PC-9 (cell line): ENCODE results near the gene TRAPPC10. TPM values are rescaled to one million over a fixed set of nuclear protein-coding genes. Genes with fewer than 3 reads are reported as not detected.

Experiments used
- BruUV-seq: library from RNA; stranded (reverse); fragments of 400-500 nt; replicated peaks from 2 replicates; lab custom pipeline; 2021; lab: Mats Ljungman, UMichigan
- CTCF ChIA-PET: fragments of 300-600 bp; sonication (Branson Sonifier 250); formaldehyde crosslinking; loops from one replicate; lab custom pipeline; 2022; ENCODE audit warnings: antibody characterized with exemption; lab: Charles Lee
- POLR2A ChIA-PET: fragments of 300-600 bp; sonication (Branson Sonifier 250); formaldehyde crosslinking; loops from one replicate; lab custom pipeline; 2022; ENCODE audit warnings: antibody characterized with exemption; ENCODE audit not compliant: unreplicated experiment; lab: Charles Lee
- DNase-seq, 2 experiments: peaks; one replicate each; pipeline versions ENCODE4 v3.0.0 to v3.0.0-alpha.2; 2015 to 2022; ENCODE audit warnings: mixed read lengths in 1 of 2
- H2AFZ ChIP-seq: fragments of 200-600 bp; sonication (generic); 2 replicates; pipeline ENCODE4 v1.8.1; 2017; ENCODE audit warnings: antibody characterized with exemption
- H3F3A ChIP-seq: fragments of 200-600 bp; sonication (generic); 2 replicates; pipeline ENCODE4 v1.8.1; 2017; ENCODE audit warnings: antibody characterized with exemption, mild to moderate bottlenecking, low read depth; ENCODE audit not compliant: insufficient read depth
- H3K27ac ChIP-seq: fragments of 200-600 bp; sonication (generic); 2 replicates; pipeline ENCODE4 v1.6.1; 2016; ENCODE audit warnings: mixed run types
- H3K27me3 ChIP-seq: fragments of 200-600 bp; sonication (generic); 2 replicates; pipeline ENCODE4 v1.6.1; 2016; ENCODE audit warnings: low read depth, mixed run types; ENCODE audit not compliant: insufficient read depth
- H3K36me3 ChIP-seq: fragments of 200-600 bp; sonication (generic); 2 replicates; pipeline ENCODE4 v1.6.1; 2016; ENCODE audit warnings: low read depth, mixed run types
- H3K4me1 ChIP-seq: fragments of 200-600 bp; sonication (generic); replicated peaks from 2 replicates; pipeline ENCODE4 v1.6.1; 2016; ENCODE audit warnings: mixed run types; ENCODE audit not compliant: insufficient read depth
- H3K4me2 ChIP-seq: fragments of 200-600 bp; sonication (generic); 2 replicates; pipeline ENCODE4 v1.6.1; 2017; ENCODE audit warnings: mixed run types
- H3K4me3 ChIP-seq: fragments of 200-600 bp; sonication (generic); 2 replicates; pipeline ENCODE4 v1.6.1; 2016; ENCODE audit warnings: mixed run types
- H3K79me2 ChIP-seq: fragments of 200-600 bp; sonication (generic); 2 replicates; pipeline ENCODE4 v1.6.1; 2017; ENCODE audit warnings: low read depth, mixed run types
- H3K9me2 ChIP-seq: fragments of 200-600 bp; sonication (generic); 2 replicates; pipeline ENCODE4 v1.8.1; 2017; ENCODE audit warnings: mild to moderate bottlenecking; ENCODE audit not compliant: insufficient read depth
- H3K9me3 ChIP-seq: fragments of 200-600 bp; sonication (generic); 2 replicates; pipeline ENCODE4 v1.8.1; 2016; ENCODE audit warnings: low read depth; ENCODE audit not compliant: insufficient read depth
- H4K20me1 ChIP-seq: fragments of 200-600 bp; sonication (generic); 2 replicates; pipeline ENCODE4 v1.8.1; 2017; ENCODE audit not compliant: insufficient read depth
- EZH2 ChIP-seq: fragments of 200-600 bp; sonication (generic); IDR thresholded peaks from 2 replicates; pipeline ENCODE4 v1.8.0; 2017; ENCODE audit warnings: antibody characterized with exemption, low read depth
- intact Hi-C: fragments of 100-400 bp; cut with micrococcal nuclease; formaldehyde crosslinking; loops from one replicate; pipeline ENCODE4 v1.10.0; 2022; ENCODE audit not compliant: unreplicated experiment
- total RNA-seq: library from RNA; stranded (reverse); gene quantifications from 2 replicates; pipeline ENCODE4 v1.2.3, GENCODE V29; 2021
- TF ChIP-seq, protein P1 (sequence below): fragments of 200-600 bp; sonication (generic); conservative IDR thresholded peaks from 2 replicates; pipeline ENCODE4 v1.6.1; 2017; ENCODE audit warnings: mixed run types, antibody characterized with exemption, mild to moderate bottlenecking, moderate library complexity

TRAPPC10 gene
- total RNA-seq, 1 experiment from 2014 or later = 27.2 TPM

DNA sequence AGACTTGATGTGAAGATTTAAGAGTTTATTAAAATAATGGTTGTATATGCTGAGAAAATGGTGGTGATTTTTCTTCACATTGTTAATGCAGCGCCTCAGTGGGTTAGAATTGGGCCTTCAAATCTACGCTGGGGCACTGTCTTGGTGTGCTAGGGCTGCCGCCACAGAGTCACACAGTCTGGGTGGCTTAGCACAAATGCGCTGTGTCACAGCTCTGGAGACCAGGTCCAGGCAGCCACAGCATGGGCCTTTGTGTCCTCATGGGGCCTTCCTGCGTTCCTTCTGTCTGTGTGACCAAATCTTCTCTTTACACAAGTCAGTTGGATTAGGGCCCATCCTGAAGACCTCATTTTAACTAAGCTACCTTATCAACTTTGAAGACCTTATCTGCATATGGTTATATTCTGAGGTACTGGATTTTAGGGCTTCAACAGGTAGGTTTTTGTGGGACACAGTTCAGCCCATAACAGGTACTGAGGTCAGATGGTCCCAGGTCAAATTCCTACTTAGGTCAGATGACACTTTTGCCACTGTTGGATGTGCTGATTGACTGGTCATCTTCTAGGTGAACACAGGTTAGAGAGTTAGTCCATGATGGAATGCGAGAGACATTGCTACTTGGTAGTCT is 17.5 kb downstream of the TRAPPC10 start:
- no peaks in the 10 kb centered on the region for H3K4me1 ChIP-seq
- no peak overlapping the region for H3K27ac ChIP-seq
- no peaks in the 10 kb centered on the region for H3F3A ChIP-seq
- DNase-seq = no peak
- H3K79me2 ChIP-seq = peaks cover 56% of the 10 kb centered on the region
- ChIA-PET CTCF (no interaction called here), POLR2A (no interaction called here)
- no peaks in the 10 kb centered on the region for H3K27me3 ChIP-seq
- H4K20me1 ChIP-seq = peaks cover 29% of the 10 kb centered on the region
- H3K9me3 ChIP-seq = no peaks in the 10 kb centered on the region
- H3K36me3 ChIP-seq = no peaks in the 10 kb centered on the region
- intact Hi-C loops = no loop called here
- no peak for TF ChIP-seq EZH2
- TF ChIP-seq, protein P1, sequence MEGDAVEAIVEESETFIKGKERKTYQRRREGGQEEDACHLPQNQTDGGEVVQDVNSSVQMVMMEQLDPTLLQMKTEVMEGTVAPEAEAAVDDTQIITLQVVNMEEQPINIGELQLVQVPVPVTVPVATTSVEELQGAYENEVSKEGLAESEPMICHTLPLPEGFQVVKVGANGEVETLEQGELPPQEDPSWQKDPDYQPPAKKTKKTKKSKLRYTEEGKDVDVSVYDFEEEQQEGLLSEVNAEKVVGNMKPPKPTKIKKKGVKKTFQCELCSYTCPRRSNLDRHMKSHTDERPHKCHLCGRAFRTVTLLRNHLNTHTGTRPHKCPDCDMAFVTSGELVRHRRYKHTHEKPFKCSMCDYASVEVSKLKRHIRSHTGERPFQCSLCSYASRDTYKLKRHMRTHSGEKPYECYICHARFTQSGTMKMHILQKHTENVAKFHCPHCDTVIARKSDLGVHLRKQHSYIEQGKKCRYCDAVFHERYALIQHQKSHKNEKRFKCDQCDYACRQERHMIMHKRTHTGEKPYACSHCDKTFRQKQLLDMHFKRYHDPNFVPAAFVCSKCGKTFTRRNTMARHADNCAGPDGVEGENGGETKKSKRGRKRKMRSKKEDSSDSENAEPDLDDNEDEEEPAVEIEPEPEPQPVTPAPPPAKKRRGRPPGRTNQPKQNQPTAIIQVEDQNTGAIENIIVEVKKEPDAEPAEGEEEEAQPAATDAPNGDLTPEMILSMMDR = no peak
- no peak overlapping the region for H2AFZ ChIP-seq
- BruUV-seq = no TSS peak
- H3K4me3 ChIP-seq = no peak overlapping the region
- no peaks in the 10 kb centered on the region for H3K9me2 ChIP-seq
- H3K4me2 ChIP-seq = no peak overlapping the region

- H3K4me2 ChIP-seq = no peak overlapping the region
- H3K4me3 ChIP-seq = no peak overlapping the region
- H3K79me2 ChIP-seq = peaks cover 3% of the 10 kb centered on the region; the same call in 1 of the 2 replicates
- ChIA-PET CTCF (no interaction called here), POLR2A (no interaction called here)
- no peak overlapping the region for H3K27ac ChIP-seq
- DNase-seq = no peak
- no peaks in the 10 kb centered on the region for H3K9me2 ChIP-seq
- intact Hi-C loops = no loop called here
- H3K36me3 ChIP-seq = no peaks in the 10 kb centered on the region
- H3F3A ChIP-seq = no peaks in the 10 kb centered on the region
- H4K20me1 ChIP-seq = peaks cover 12% of the 10 kb centered on the region
- no peaks in the 10 kb centered on the region for H3K9me3 ChIP-seq
- no peaks in the 10 kb centered on the region for H3K4me1 ChIP-seq
- no peaks in the 10 kb centered on the region for H3K27me3 ChIP-seq
- H2AFZ ChIP-seq = no peak overlapping the region
- TF ChIP-seq, protein P1 = no peak
- no peak for TF ChIP-seq EZH2
- BruUV-seq = no TSS peak
Measured at GRCh38 chr21:44035244-44035643, 23.1 kb downstream of the TRAPPC10 start.

- Histone ChIP-seq H3K79me2 (no peaks in the 10 kb centered on the region), H4K20me1 (0 out of 2 replicates have a peak, but pooled peaks cover 2% of the 10 kb centered on the region), H3K9me3 (no peaks in the 10 kb centered on the region), H3K27me3 (no peaks in the 10 kb centered on the region), H3F3A (no peaks in the 10 kb centered on the region), H3K9me2 (no peaks in the 10 kb centered on the region), H3K4me1 (no peaks in the 10 kb centered on the region), H3K4me2 (no peak overlapping the region), H3K27ac (no peak overlapping the region), H2AFZ (no peak overlapping the region), H3K4me3 (no peak overlapping the region), H3K36me3 (no peaks in the 10 kb centered on the region)
- TF ChIP-seq, protein P1 = no peak
- no TSS peak for BruUV-seq
- intact Hi-C loops = no loop called here
- ChIA-PET POLR2A (interaction anchor here (0.5 kb wide), 1 partner anchor 144 kb away, joined by 6 read pairs; no protein-coding TSS in a partner anchor), CTCF (no interaction called here)
- DNase-seq = no peak
Measured at GRCh38 chr21:44038063-44038462, 26.0 kb downstream of the TRAPPC10 start.
